Measurements from ENCODE around the gene SACM1L.

DNA sequence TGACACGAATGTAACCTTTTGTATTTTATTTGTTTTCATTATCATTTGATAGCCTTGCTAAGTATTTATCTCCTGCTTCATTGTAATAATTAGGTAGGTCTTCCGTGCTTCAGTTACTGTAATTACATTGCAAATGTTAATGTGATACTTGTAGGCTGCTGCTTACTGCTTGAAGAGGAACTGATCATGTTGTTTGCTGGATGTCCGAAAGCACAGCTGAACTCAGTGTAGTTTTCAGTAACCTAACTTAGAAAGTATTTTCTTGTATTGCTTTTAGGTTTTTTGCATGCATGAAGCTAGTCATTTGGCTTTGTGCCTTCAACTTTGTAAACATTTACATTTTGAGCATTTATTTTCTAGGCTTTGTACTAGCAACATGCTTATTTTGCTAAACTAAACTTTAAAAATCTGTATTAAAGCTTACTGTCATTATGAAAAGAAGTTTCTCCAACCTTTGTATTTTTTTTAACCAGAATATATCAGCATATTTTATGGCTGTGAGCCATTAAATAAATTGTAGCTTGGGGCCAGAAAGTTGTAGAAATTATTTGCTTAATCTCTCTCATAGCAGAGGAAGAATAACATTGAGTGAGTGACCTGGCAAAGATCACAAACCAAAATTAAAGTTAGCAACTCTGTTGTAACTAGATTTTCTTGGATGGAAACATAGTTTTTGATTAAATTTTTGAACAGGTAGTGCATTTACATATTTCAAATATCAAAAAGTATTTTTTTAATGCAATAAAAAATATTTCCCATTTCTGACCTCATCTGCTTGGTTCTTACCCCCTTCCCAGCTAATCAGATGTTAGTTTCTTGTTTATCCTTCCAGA is 30.7 kb downstream of the SACM1L start:
- no peak for TF ChIP-seq POLR2A (IDR thresholded peaks at IDR 0.05)
- TF ChIP-seq, protein P1, sequence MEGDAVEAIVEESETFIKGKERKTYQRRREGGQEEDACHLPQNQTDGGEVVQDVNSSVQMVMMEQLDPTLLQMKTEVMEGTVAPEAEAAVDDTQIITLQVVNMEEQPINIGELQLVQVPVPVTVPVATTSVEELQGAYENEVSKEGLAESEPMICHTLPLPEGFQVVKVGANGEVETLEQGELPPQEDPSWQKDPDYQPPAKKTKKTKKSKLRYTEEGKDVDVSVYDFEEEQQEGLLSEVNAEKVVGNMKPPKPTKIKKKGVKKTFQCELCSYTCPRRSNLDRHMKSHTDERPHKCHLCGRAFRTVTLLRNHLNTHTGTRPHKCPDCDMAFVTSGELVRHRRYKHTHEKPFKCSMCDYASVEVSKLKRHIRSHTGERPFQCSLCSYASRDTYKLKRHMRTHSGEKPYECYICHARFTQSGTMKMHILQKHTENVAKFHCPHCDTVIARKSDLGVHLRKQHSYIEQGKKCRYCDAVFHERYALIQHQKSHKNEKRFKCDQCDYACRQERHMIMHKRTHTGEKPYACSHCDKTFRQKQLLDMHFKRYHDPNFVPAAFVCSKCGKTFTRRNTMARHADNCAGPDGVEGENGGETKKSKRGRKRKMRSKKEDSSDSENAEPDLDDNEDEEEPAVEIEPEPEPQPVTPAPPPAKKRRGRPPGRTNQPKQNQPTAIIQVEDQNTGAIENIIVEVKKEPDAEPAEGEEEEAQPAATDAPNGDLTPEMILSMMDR (IDR thresholded peaks at IDR 0.05), result no peak
